ENCODE measurements around the gene ADGRD1. TPM values are rescaled to one million over a fixed set of nuclear protein-coding genes. Genes with fewer than 3 reads are reported as not detected.

The ADGRD1 gene
- total RNA-seq, 4 donors from 2014 or later = 8.3 to 18.1 (median 12.5) TPM

DNA sequence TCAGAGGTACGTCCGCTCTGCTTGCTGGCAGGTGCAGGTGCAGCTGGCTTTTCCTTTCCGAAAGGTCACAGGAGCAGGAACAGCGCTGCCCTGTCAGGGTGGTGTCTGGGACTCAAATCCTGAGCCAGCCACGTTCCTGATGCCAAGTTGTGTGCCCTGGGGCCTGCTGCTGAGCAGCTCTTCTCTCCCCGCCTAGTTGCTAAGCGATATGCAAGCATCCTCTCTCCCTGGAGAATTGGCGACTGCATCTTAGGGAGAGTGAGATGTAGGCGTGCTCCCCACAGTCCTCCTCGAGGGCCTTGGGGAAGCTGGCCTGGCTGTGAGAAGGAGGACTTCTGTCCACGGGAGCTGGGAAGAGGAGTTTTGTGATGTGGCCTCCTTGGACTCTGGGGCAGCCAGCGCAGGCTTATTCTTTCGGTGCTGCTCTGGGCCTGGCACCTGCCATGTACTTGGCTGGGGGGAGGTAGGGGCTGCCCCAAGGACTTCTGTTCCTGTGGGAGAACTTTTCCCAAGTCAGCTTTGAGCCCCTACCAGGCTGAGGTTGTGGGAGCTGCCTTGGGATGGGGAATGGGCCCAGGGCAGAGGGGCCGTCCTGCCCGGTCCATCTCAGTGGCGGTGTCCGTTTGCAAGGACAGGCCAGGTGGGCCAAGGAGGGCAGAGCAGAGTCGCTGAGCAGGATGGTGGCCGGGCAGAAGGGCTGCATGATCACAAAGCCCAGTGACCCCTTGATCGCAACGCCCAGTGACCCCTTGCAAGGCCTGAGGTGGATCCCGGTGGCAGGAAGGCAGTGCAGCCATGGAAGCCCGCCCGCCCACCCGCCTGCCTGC is 183.5 kb downstream of the ADGRD1 start:
- no peak overlapping the region for H3K27ac ChIP-seq
- WGBS, 2 donors (ENCODE audit: low coverage in 1 of 2) = 70% methylated on average over 24 of the region's 25 CpGs; no CpG with 5 or more reads in 1 of the 2 donors
- H3K4me3 ChIP-seq = no peak overlapping the region
- intact Hi-C loops (cut with DNase I; ENCODE audit: low total_unique reads) (loop anchor here (10.0 kb wide), 1 partner anchor 222 kb away; no protein-coding TSS in a partner anchor), in situ Hi-C loops (cut with MboI; ENCODE audit: low pct_ligation_motif_present in 1 of 4, low pct_unique_long_range_greater_than_20kb in 1 of 4, low sequenced_read_pairs in 3 of 4) (loop anchor here in 1 of 4 donors (25.0 kb wide), 1 partner anchor 225 kb away; no protein-coding TSS in a partner anchor)
- no peaks in the 10 kb centered on the region for H3K27me3 ChIP-seq
- no peaks in the 10 kb centered on the region for H3K9me3 ChIP-seq
- H3K36me3 ChIP-seq = no peaks in the 10 kb centered on the region
- no peak for TF ChIP-seq POLR2A (IDR thresholded peaks at IDR 0.05)
- no peak for TF ChIP-seq EP300 (IDR thresholded peaks at IDR 0.05; ENCODE audit: low read depth)
- no peak for TF ChIP-seq CTCF (IDR thresholded peaks at IDR 0.05)
- TF ChIP-seq POLR2AphosphoS5 (IDR thresholded peaks at IDR 0.05) = no peak
- H3K4me1 ChIP-seq = peaks cover 0 to 2% (median 2%) of the 10 kb centered on the region in 4 donors
- DNase-seq = no peak

GRCh38 chr12:131137836-131138637 is 184.3 kb downstream of the ADGRD1 start:
- in situ Hi-C loops (cut with MboI; ENCODE audit: low pct_ligation_motif_present in 1 of 4, low pct_unique_long_range_greater_than_20kb in 1 of 4, low sequenced_read_pairs in 3 of 4) = loop anchor here in 1 of 4 donors (25.0 kb wide), 1 partner anchor 226 kb away; no protein-coding TSS in a partner anchor
- intact Hi-C loops (cut with DNase I; ENCODE audit: low total_unique reads) = loop anchor here (10.0 kb wide), 1 partner anchor 223 kb away; no protein-coding TSS in a partner anchor
- no peak overlapping the region for H3K27ac ChIP-seq
- H3K4me1 ChIP-seq = no peaks in the 10 kb centered on the region
- no peak for DNase-seq
- WGBS, 2 donors (ENCODE audit: low coverage in 1 of 2) = 58% methylated on average over 28 of the region's 28 CpGs; no CpG with 5 or more reads in 1 of the 2 donors
- H3K4me3 ChIP-seq = no peak overlapping the region
- H3K27me3 ChIP-seq = no peaks in the 10 kb centered on the region
- no peaks in the 10 kb centered on the region for H3K9me3 ChIP-seq
- H3K36me3 ChIP-seq = no peaks in the 10 kb centered on the region
- TF ChIP-seq POLR2AphosphoS5 (IDR thresholded peaks at IDR 0.05) (no peak), POLR2A (IDR thresholded peaks at IDR 0.05) (no peak), CTCF (IDR thresholded peaks at IDR 0.05) (no peak), EP300 (IDR thresholded peaks at IDR 0.05; ENCODE audit: low read depth) (no peak)

DNA sequence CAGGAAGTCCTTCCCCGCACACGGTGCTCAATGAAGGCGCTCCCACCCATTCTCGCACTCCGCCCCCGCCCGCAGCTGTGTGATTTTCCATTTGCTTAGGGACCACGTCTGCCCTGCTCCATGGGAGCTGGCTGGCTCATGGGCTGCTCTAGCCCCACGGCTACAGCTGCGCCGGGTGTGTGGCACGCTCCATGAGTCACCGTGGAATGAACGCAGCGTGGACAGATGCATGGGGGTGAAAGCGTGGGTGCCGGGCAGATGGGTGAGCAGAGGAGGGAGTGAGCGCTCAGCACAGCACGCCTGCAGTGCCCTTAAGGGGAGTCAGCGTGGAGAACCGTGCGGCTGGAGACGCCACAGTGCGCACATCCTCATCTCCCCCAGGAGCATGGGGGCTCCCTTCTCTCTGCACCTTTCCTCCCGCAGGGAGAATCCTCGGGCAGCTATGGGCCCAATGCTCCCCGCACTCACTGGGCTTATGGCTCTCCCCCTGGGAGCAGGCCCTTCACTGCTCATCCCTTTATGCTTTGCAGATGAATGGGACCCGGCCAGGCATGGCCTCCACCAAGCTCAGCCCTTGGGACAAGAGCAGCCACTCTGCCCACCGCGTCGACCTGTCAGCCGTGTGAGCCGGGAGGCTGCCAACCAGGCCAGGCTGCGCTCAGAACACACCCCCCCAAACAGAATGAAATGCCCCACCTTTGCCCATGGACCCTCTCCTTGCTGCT is 185.1 kb downstream of the ADGRD1 start:
- no peak for TF ChIP-seq CTCF (IDR thresholded peaks at IDR 0.05)
- no peak for TF ChIP-seq EP300 (IDR thresholded peaks at IDR 0.05; ENCODE audit: low read depth)
- no peak for TF ChIP-seq POLR2A (IDR thresholded peaks at IDR 0.05)
- no peak for TF ChIP-seq POLR2AphosphoS5 (IDR thresholded peaks at IDR 0.05)
- intact Hi-C loops (cut with DNase I; ENCODE audit: low total_unique reads) = loop anchor here (10.0 kb wide), 1 partner anchor 224 kb away; no protein-coding TSS in a partner anchor

More for the DNA sequence above, 185.1 kb downstream of the ADGRD1 start:
- DNase-seq = no peak
- H3K9me3 ChIP-seq = no peaks in the 10 kb centered on the region
- in situ Hi-C loops (cut with MboI; ENCODE audit: low pct_ligation_motif_present in 1 of 4, low pct_unique_long_range_greater_than_20kb in 1 of 4, low sequenced_read_pairs in 3 of 4) = loop anchor here in 1 of 4 donors (25.0 kb wide), 1 partner anchor 226 kb away; no protein-coding TSS in a partner anchor
- H3K4me3 ChIP-seq = no peak overlapping the region
- H3K27me3 ChIP-seq = no peaks in the 10 kb centered on the region
- H3K27ac ChIP-seq = no peak overlapping the region
- no peaks in the 10 kb centered on the region for H3K4me1 ChIP-seq
- WGBS, 2 donors (ENCODE audit: low coverage in 1 of 2) = 89 to 90% methylated on average over 2 to 33 of the region's 34 CpGs
- H3K36me3 ChIP-seq = no peaks in the 10 kb centered on the region
